GM10266 (cell line): Measurements from ENCODE around the gene WWTR1.

Experiments
- DNase-seq: peaks from one replicate; pipeline ENCODE4 v3.0.0; 2012; ENCODE audit errors: extremely low spot score
- CTCF ChIP-seq: IDR thresholded peaks from 2 replicates; pipeline ENCODE4 v1.5.1; 2012; ENCODE audit warnings: mild to moderate bottlenecking, low read depth; ENCODE audit not compliant: control insufficient read depth, insufficient read depth; ENCODE audit errors: missing control alignments

WWTR1 gene

DNA sequence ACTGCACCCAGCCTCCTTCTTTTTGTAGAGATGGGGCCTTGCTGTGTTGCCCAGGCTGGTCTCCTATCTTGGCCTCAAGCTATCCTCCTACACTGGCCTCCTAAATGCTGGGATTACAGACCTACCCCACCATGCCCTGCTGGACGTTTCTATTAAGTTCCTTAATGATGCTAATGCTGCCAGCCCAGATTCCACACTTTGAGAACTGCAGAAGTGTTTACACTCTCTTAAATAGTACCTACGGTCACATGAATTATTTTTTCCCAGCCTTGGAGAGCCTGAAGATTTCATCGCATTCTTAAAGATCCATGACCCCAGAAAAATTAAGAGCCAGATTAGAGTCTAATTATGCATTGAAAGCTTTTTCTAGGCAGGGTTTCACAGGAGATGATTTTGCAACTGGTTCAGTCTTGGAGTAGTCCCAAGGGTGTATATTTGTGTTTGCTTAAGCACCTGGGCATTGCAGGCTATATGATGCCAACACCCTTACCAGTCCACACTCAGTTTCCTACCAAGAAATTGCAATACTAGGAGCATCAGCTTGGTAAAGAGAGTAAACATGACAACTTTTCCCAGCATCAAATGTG lies 146.7 kb downstream of the WWTR1 start:
- TF ChIP-seq CTCF, result no peak
- DNase-seq, result no peak

GRCh38 chr3:149510480-149510879 lies 147.3 kb downstream of the WWTR1 start:
- no peak for TF ChIP-seq CTCF
- no peak for DNase-seq

- no peak for DNase-seq
- TF ChIP-seq CTCF, result no peak
Measured at GRCh38 chr3:149509526-149509925, 148.3 kb downstream of the WWTR1 start.

- TF ChIP-seq CTCF, result no peak
- no peak for DNase-seq
Measured at GRCh38 chr3:149507491-149508324, 150.1 kb downstream of the WWTR1 start.

DNA sequence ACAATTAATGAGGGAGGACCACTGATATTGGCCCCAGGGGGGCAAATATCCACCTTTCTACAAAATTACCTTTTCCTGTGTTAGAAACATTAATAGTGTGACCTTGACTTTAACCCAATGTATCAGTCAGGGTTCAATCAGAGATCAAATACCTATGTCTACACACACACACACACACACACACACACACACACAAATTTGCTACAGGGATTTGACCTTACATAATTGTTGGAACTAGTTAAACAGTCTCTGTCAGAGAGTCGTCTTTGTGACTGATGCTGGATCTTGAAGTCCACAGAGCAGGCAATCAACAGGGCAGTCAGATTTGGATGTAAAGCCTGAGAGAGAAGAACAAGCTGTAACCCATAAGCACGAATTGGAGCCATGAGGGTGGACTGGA lies 150.9 kb downstream of the WWTR1 start:
- DNase-seq, result no peak
- TF ChIP-seq CTCF, result no peak

DNA sequence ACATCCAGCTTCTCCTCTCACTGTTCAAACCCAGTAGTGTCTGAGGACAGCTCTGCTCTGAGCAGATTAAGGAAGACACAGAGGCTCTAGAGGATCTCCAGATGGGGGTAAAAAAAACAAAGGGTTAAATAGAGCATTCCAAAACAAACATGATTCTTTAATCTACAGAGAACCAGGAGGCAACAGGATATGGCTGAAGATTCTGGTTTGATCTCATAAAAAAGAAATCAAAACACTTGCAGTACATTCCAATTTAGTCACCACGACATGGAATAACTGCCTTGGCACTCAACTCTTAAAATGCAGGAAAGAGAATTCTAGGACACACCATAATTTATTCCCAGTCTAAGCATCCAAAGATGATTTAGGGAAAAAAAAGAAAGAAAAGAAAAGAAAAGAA lies 151.3 kb downstream of the WWTR1 start:
- no peak for TF ChIP-seq CTCF
- DNase-seq, result no peak

DNA sequence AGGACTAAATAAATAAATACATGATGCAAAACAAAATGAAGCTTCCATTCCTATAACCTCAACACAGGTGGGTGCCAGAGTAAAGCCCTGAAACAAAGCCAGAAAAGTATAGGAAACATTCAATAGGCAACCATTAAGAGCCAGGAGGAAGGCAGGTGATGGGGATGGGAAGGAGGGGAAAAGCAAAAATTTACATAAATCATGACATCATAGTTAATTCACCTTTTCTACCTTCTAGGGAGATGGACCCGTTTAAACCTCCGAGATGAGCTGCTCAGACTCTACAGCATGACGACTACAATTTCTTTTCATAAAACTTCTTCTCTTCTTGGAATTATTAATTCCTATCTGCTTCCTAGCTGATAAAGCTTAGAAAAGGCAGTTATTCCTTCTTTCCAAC lies 155.4 kb downstream of the WWTR1 start:
- TF ChIP-seq CTCF, result no peak

More for the DNA sequence above, 155.4 kb downstream of the WWTR1 start:
- no peak for DNase-seq
